GM19240 (cell line): ENCODE measurements around the gene ACE.

ENCODE experiments used
- DNase-seq: peaks from one replicate; pipeline ENCODE4 v3.0.0; 2011; ENCODE audit warnings: low spot score; ENCODE audit not compliant: insufficient read length

Gene ACE

DNA sequence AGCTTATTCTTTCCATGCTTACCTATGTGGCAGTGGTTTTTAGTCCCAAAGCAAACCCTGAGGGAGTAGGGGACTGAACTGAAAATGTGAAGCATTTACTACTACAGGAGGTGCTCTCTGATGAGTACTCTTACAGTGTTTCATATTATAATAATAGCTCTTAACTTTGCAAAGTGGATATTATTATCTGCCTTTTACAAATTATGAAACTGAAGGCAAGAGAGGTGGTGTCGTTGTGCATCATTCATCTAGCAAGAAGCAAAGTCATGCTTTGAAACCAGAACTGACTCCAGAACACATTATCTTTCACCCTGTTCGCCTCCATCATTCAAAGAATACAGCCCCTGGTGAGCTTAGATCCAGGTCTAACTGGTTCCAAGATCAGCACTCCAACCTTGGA is 38.1 kb downstream of the ACE start:
- no peak for DNase-seq

DNA sequence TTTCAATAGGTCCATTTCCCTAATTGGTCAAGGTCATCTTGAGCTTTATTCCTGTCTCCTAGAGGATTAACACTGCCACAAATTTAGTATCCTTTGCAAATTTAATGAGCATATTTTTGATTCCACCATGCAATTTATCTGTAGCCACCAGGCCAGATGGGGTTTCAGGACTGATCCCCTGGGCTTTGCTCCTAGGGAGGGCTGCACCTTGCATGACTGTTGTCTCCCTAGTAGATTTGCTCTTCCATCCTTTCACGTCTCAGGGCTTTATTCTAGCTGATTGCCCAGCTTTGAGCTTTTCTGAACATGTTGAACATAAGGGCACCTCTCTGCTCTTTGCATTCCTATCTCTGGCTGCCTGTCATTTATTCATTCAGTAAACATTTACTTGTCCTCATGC is 38.6 kb downstream of the ACE start:
- no peak for DNase-seq

DNA sequence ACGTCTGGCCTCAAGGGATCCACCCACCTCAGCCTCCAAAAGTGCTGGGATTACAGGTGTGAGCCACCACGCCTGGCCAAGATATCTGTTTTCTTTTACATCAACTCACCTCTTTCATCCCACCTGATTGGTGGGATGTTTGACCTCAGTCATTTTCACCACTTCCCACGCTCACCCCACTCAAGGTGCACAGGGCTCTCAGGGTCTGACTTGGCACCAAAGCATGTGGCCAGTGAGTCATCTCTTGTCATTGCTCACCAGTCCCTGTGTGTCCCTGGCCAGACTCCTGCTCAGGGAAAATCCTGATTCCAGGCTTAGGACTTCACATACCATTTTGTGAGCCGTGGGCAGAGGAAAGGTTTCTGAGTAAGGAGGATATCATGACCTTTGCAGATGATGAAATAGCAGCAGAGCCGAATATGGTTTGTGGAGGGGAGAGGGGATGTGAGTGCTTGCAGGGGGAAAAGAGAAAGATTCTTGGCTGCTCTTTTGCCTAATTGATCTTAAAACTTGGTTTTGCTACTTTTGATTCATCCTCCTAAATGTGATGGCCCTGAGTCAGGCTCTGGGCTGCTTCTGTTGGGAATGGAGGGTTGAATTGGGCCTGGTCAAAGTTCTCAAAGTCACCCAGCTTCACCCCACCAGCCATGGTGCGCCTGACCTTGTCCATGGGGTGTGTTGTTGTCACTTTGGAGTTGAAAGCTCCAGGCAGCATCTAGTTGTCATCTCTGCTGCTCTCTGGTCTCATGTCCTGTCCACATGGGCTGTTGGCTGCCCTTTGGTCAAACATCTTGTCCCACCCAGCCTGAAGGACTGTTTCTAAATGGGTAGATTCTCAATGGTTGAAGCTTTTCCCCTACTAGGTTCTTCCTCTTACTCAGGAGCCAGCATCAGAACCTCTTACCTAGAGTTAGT is 40.3 kb downstream of the ACE start:
- no peak for DNase-seq

DNA sequence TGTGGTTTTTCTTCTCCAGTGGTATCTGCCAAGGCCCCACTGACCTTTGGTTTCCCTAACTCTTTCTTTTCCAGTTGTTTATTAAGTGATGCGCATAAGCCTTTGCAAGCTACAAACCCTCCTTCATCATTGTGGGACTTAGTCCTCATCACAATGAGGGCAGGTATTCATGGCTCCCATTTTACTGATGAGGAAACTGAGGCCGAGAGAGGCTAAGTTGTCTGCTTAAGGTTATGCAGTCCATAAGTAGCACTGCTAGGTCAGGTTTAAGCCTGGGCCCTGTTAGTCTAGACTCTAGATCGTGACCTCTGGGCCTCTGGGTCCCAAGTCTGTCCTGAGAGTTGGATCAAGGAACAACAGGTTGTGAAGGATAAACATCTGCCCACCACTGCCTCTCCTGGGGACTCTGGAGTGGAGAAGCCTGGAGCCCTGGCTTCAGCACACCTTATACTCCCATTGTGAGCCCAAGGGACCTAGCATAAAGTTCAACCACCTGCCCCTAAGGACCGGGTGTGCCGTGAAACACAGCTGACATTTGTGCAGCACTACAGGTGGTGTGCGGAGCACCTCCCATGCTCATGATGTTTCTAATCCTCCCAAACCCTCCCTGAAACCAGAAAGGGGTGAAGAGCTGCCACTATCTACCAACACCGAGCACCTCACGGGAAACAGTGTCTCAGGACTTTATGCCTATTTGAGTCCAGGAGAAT is 41.1 kb downstream of the ACE start:
- DNase-seq = no peak

DNA sequence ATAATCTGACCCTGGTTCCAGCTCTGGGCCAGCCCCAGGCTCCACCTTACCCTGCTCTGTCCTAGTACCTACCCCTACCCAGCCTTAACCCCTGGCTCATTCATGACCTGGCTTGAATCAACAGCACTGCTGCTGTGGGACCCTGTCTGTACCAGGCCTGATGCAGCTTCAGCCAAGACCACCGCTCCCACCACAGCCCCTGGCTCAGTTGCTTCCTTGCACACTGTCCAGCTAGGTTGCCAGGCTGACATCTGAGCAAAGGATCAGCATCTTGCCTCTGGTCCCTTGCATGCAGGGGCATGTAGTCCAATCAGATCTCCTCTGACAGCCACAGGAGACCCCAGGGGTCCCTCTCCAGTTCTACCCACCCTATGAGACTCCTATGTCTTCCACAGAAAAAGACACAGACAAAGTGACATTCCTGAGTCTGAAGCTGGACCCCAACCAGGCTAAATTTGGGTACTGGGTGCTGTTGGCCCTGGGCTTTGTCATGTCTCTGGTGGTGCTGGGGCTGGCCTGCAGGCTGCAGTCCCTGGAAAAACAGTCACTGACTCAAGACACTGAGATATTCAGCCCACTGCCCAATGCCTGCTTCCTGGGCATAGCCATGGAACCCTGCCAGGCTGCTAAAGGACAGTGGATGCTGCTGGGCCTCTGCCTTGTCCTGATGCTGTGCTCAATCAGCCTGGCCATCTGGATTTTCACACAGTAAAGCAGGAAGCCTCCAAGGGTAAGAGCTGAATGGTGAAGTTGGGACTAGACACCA is 42.4 kb downstream of the ACE start:
- DNase-seq = no peak

DNA sequence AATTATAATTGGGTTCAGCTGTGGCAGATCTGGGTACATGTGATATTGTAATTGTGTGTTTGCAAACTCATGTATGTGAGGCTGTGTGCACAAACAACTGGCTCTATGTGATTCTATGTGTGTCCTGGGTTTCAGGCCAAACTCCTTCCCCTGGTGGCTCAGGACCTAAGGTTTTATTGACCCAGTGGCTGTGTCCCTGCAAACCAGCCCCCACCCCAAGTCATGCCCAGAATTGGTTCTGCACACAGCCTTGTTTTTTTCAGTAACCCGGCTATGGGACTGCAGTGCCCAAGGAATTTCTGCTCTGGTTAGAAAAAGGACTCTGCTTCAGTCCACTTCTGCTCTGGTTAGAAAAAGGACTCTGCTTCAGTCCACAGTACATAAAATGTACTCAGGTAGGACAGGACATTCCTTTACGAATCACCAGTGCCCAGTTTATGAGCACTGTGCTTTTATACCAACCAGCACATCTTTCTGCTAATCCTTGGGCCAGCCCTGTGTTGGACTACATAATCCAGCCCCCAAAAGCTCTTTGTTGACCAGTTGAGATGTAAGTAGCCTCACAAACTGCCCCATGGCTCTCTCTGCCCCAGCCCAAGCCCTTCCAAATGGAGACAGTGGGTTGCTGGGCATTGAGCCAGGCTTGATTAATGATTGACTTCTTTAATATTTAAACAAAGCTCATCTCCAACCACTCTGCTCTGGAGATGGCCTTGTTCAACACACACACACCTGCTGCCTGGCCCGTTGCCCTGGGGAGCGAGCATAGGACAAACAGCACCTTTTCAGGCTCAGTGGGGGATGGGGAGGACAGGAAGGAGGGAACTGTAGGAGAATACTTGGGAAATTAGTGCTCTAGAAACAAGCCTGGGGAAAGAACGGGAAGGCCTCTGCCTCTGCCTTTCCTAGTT is 43.4 kb downstream of the ACE start:
- DNase-seq = no peak

DNA sequence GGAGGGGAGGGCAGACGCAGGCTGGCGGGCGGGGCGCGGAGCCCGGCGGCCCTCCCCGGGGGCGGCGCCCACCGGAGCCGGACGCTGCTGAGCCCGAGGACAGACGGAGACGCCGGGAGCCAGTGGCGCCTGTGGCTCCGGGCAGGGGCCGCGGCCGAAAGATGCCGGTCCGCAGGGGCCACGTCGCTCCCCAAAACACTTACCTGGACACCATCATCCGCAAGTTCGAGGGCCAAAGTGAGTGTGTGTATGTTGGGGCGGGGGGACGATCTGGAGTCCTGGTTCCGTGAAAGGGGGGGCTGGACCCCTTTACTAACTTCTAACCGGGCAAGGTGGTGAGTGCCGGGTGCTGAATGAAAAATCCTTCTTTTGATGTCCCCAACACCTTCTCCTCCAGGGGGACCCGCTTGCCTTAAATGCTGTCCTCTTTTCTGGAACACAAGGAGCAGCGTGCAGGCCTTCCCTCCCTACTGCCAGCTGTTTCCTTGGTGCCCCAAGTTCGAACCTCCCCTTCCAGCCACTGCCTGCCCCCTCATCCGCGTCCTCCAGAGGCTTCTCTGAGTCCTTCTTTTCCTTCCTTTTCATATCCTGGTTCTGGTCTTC is 46.5 kb downstream of the ACE start, which contains the start of gene KCNH6:
KCNH6 (plus strand) TSS at position 106 of the 603 bp plus-strand sequence; CDS start at position 162, 56 bp downstream.
- DNase-seq = no peak

DNA sequence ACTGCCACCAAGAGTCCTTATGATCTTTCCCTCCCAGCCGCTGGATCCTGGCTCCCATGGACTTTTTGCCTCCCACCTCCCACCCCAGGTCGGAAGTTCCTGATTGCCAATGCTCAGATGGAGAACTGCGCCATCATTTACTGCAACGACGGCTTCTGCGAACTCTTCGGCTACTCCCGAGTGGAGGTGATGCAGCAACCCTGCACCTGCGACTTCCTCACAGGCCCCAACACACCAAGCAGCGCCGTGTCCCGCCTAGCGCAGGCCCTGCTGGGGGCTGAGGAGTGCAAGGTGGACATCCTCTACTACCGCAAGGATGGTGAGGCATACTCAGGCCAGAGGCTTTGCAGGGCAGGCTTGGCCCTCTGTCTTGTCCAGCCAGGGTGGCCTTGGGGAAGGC is 47.2 kb downstream of the ACE start:
- no peak for DNase-seq

DNA sequence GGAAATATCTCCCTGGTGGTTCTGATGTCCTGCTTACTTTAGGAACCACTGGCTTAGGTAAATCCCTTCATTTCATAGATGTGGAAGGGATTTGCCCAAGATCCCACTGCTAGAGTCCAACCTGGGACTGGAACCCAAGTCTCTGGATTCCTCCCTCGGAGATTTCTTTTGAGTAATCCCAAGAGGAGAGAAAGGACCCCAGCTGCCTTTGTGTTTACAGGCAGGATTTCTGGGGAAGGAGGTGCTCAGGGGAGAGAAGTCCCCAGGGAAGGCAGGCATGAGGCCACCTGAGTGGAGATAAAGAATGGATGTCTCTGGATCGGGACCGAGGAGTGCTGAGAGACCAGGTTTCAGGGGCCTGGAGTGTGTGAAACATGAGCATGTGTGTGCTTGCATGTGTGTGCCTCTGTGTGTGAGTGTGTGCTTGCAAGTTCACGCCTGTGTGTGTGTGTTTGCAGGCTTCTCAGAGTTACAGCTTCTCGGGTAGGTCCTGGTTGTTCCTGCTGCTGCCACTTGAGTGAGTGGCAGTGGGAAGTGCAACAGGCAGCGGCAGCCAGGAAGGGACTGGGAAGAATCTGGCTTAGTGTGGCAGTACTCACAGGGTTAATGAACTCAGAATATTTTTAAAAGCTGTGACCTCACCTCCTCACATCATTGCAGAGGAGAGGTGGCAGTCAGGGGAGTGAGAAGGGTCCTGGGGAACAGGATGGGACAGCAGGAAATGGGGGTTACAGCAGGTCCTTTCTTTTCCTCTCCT is 48.5 kb downstream of the ACE start:
- no peak for DNase-seq

DNA sequence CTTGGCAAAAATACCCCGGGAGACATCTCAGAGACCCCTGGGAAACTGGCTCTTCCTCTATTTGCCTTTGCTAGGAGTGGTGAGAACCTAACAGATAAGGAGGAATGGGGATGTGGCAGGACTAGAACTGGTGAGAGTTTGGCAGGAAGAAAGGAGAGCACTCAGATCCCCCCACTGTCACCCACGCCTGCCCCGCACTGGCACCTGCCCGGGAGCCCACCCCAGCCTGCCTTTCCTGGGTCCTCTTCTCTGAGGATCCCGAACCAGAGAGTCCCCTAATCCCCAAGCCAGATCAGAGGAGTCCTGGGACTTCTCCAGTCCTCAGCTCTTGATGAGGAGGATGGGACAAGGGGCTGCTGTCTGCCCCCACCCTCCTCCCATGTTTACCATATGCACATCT is 50.0 kb downstream of the ACE start:
- no peak for DNase-seq

DNA sequence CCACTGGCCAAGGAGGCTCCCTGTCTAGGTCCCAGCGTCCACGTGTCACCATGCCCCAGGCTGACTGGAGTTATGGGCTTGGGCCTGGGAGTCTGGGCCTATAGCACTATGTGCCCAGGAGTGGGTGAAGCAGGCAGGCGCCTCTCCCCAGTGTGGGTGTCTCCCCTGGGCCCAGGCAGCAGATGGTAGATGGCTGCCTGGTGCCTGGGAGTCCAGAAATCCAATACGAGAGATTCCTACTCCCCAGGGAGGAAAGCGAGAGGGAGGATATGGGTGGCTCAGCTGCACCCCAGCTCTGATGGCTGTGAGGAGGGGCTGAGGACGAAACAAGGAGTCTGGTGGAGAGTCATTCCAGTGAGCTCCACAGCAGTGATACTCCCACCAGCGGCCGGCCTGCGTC is 51.3 kb downstream of the ACE start:
- DNase-seq = no peak

DNA sequence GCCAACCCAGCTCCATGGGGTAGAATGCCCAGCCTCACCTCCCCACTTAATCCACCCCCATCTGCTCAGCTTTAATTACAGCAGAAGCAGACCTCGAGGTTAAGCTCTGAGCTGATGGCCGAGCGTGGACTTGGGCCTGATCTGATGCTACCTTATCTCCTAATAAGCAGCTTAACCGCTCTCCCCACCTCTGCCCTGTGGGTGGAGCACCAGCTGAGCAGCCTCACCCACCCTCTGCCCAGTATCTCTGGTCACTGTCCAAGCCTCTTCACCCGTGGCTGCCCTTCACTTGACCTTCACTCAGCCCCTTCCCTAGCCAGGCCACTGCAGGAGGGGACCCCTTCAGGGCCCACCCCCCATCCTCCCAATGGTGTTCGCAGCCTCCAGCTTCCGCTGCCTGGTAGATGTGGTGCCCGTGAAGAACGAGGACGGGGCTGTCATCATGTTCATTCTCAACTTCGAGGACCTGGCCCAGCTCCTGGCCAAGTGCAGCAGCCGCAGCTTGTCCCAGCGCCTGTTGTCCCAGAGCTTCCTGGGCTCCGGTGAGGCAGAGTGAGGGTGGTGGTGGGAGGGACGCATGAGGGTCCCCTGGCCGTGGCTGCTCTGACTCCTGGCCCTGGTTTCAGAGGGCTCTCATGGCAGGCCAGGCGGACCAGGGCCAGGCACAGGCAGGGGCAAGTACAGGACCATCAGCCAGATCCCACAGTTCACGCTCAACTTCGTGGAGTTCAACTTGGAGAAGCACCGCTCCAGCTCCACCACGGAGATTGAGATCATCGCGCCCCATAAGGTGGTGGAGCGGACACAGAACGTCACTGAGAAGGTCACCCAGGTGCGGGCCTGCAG is 53.1 kb downstream of the ACE start:
- DNase-seq = no peak

DNA sequence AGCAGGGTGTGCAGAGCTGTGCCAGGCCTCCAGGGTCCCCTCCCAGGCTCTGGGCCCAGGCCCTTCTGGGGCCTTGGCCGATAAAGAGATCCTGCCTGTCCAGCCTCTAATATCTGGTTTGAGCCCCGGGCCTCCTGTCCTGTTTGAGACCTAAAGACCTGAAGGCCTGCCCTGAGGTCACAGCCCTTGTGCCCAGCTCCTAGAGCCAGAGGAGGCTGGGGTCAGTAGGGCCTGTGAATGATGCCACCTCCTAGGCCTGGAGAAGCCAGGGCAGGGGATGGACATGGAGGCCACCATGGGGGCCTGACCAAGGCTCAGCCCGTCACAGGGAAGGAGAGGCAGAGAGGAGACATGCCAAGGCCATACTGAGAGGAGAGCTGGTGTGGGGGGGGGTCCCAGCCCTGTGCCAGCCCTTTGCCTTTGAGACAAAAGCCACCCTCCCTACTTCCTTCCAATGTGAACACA is 53.7 kb downstream of the ACE start:
- DNase-seq = no peak

DNA sequence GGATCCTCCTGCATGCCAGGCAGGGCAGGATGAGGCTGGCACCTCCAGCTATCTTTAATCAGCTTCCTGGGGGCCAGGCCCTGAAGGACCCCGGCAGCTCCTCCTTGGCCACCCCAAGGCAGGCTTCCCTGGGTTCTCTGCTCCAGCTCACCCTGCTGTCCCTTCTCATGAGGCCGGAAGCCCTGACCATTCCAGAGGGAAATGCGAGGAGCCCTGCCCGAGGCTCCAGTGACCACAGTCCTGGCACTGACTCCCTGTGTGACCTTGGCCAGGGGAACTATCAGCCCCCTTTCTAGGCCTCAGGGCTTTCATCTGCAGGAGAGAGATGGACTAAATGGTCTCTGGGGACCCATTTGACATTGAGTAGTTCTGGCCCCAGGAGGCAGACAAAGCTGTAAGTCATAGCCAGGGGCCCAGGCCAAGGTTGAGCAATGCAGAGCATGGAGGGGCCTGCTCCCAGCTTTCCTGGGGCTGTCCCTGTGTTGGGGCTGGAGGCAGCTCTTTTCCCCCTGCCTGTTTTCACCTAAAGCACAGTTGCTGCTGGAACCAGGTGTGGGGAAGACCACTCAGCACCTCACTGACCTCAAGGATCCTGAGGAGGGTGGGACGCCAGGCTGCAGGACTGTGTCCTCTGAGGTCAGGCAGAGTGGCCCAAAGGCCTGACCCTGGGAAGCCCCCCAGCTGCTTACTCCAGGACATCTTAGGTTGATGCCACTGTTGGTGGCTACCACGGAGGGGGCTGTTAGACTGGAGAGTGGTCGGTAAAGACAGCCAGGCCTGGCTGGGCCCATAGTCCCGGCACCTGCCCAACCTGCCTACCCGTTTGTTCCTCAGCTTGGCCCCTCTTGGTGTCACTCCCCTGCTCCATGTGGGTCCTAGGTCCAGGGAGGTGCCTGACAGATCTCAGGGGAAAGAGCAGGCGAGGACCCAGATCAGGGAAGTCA is 54.4 kb downstream of the ACE start:
- DNase-seq = no peak

DNA sequence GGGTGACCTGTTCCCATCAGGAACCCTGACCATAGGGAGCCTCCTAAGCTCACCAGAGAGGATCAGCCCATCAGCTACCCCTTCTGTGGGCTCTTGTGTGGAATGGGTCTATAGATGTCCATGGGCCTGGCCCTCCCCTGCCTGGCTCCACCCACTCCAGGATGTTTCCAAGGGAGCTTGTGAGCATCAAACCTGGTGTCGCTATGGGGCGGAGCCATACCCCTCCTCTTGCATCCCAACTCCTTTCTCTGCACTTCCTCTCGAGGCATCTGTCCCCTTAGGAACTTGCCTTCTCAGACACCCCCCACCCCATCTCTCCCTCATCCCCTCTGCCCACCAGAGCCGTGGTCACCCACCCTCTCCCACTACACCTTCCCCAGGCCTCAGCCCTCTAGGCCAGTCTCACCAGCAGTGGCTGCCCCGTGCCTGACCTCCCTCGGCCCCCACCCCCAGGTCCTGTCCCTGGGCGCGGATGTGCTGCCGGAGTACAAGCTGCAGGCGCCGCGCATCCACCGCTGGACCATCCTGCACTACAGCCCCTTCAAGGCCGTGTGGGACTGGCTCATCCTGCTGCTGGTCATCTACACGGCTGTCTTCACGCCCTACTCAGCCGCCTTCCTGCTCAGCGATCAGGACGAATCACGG is 56.7 kb downstream of the ACE start:
- DNase-seq = no peak

DNA sequence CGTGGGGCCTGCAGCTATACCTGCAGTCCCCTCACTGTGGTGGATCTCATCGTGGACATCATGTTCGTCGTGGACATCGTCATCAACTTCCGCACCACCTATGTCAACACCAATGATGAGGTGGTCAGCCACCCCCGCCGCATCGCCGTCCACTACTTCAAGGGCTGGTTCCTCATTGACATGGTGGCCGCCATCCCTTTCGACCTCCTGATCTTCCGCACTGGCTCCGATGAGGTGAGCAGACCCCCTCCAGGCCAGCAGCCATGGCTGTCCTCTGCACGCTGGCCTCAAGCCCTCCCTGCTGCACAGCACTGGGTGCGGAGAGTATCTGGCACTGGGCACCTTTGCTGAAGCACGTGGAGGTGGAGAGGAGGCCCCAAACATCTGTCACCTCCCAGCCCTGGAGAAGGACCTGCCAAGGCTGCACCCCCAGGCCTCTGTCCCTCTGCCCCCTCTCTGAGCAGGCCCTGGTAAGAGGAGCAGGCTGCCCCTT is 57.3 kb downstream of the ACE start:
- no peak for DNase-seq
